Right atrium auricular region (tissue), 2 donors: ENCODE results near the gene DLX1. TPM values are rescaled to one million over a fixed set of nuclear protein-coding genes. Genes with fewer than 3 reads are reported as not detected.
A peak's percentile ranks its signal among the peaks of the same experiment; 100 is the strongest.

Experiments
- DNase-seq: peaks from one replicate; pipeline ENCODE4 v3.0.0-alpha.2; 2019; ENCODE audit warnings: low spot score
- H3K27ac ChIP-seq, 2 donors: fragments of 200-600 bp; sonication (generic); 1 replicate in 1 of 2; 2 replicates in 1 of 2; pipeline ENCODE4 v1.5.1; 2016 to 2019
- H3K27me3 ChIP-seq, 2 donors: fragments of 200-600 bp; sonication (generic); one replicate each; pipeline versions ENCODE4 v1.5.1 to v1.6.0; 2017 to 2019
- H3K36me3 ChIP-seq: fragments of 200-600 bp; sonication (generic); one replicate; pipeline ENCODE4 v1.5.1; 2016
- H3K4me1 ChIP-seq, 2 donors: fragments of 200-600 bp; sonication (generic); one replicate each; pipeline versions ENCODE4 v1.5.1 to v1.6.0; 2017 to 2019
- H3K4me3 ChIP-seq, 2 donors: fragments of 200-600 bp; sonication (generic); 1 replicate in 1 of 2; 2 replicates in 1 of 2; pipeline ENCODE4 v1.5.1; 2017 to 2019; ENCODE audit warnings: mild to moderate bottlenecking in 1 of 2, moderate library complexity in 1 of 2
- H3K9me3 ChIP-seq, 2 donors: fragments of 200-600 bp; sonication (generic); one replicate each; pipeline ENCODE4 v1.5.1; 2019
- CTCF ChIP-seq, 2 donors: fragments of 200-600 bp; sonication (generic); IDR thresholded peaks; one replicate each; pipeline ENCODE4 v1.5.1; 2019; ENCODE audit warnings: antibody characterized with exemption in 2 of 2
- total RNA-seq, 2 donors: library from RNA; depleted of rRNA; stranded (reverse); fragments of >200 nt; gene quantifications; one replicate each; pipeline ENCODE4 v1.1.0, GENCODE V29; 2016

DLX1 gene
- total RNA-seq, 2 donors from 2014 or later, result not detected

GRCh38 chr2:172098650-172099471 is 13.6 kb downstream of the DLX1 start:
- peaks cover 87 to 100% of the 10 kb centered on the region in 2 donors for H3K27me3 ChIP-seq
- peak; percentile 58 for DNase-seq
- H3K4me1 ChIP-seq, result peaks cover 0 to 94% of the 10 kb centered on the region in 2 donors
- H3K27ac ChIP-seq, result no peak overlapping the region
- H3K9me3 ChIP-seq, result no peaks in the 10 kb centered on the region
- H3K4me3 ChIP-seq, result peak overlapping the region; percentile 13 to 38
- H3K36me3 ChIP-seq, result no peaks in the 10 kb centered on the region
- no peak for TF ChIP-seq CTCF (IDR thresholded peaks at IDR 0.05)

GRCh38 chr2:172099472-172100079 is 14.3 kb downstream of the DLX1 start:
- no peak for DNase-seq
- peak overlapping the region in 1 of 2 donors; percentile 38 for H3K4me3 ChIP-seq
- peaks cover 0 to 92% of the 10 kb centered on the region in 2 donors for H3K4me1 ChIP-seq
- no peak overlapping the region for H3K27ac ChIP-seq
- no peaks in the 10 kb centered on the region for H3K36me3 ChIP-seq
- TF ChIP-seq CTCF (IDR thresholded peaks at IDR 0.05), result no peak
- no peaks in the 10 kb centered on the region for H3K9me3 ChIP-seq
- H3K27me3 ChIP-seq, result peaks cover 86 to 99% of the 10 kb centered on the region in 2 donors

- Histone ChIP-seq H3K9me3 (no peaks in the 10 kb centered on the region), H3K27ac (no peak overlapping the region), H3K4me1 (peaks cover 0 to 84% of the 10 kb centered on the region in 2 donors), H3K27me3 (peaks cover 86 to 93% of the 10 kb centered on the region in 2 donors), H3K36me3 (no peaks in the 10 kb centered on the region), H3K4me3 (no peak overlapping the region)
- TF ChIP-seq CTCF (IDR thresholded peaks at IDR 0.05), result no peak
- DNase-seq, result no peak
Measured at GRCh38 chr2:172100080-172100934, 15.0 kb downstream of the DLX1 start.

- DNase-seq, result no peak
- H3K27me3 ChIP-seq, result peaks cover 85 to 93% of the 10 kb centered on the region in 2 donors
- H3K4me1 ChIP-seq, result peaks cover 0 to 83% of the 10 kb centered on the region in 2 donors
Measured at GRCh38 chr2:172100935-172101820, 15.9 kb downstream of the DLX1 start.

More at GRCh38 chr2:172100935-172101820, 15.9 kb downstream of the DLX1 start:
- no peak for TF ChIP-seq CTCF (IDR thresholded peaks at IDR 0.05)
- no peaks in the 10 kb centered on the region for H3K9me3 ChIP-seq
- H3K4me3 ChIP-seq, result no peak overlapping the region
- H3K27ac ChIP-seq, result no peak overlapping the region
- H3K36me3 ChIP-seq, result no peaks in the 10 kb centered on the region
